ENCODE results near the gene RFXAP. TPM values are rescaled to one million over a fixed set of nuclear protein-coding genes. Genes with fewer than 3 reads are reported as not detected.

RFXAP gene
- total RNA-seq, 8 experiments from 2014 or later = 3.4 to 7.0 (median 5.4) TPM

GRCh38 chr13:36850790-36851438 lies 31.9 kb downstream of the RFXAP start:
- H3K4me3 ChIP-seq = no peak overlapping the region
- in situ Hi-C loops (cut with MboI; ENCODE audit: low pct_unique_long_range_greater_than_20kb in 2 of 9, low sequenced_read_pairs in 9 of 9, unreplicated experiment in 9 of 9) = loop anchor here in 3 of 9 experiments (25.0 kb wide), 2 partner anchors 111 to 136 kb away; partner anchors contain the start of gene ALG5 (in 2 of the 3)
- 70 to 87% (median 76%) methylated on average over 2 to 11 of the region's 13 CpGs; no CpG with 5 or more reads in 1 of the 10 experiments for WGBS, 10 experiments
- ATAC-seq (replicated peaks in 6 of 8) = peak in 1 of 8 experiments; percentile 30
- H3K4me1 ChIP-seq (replicated peaks in 1 of 2) = no peaks in the 10 kb centered on the region
- no peak overlapping the region for H3K27ac ChIP-seq

DNA sequence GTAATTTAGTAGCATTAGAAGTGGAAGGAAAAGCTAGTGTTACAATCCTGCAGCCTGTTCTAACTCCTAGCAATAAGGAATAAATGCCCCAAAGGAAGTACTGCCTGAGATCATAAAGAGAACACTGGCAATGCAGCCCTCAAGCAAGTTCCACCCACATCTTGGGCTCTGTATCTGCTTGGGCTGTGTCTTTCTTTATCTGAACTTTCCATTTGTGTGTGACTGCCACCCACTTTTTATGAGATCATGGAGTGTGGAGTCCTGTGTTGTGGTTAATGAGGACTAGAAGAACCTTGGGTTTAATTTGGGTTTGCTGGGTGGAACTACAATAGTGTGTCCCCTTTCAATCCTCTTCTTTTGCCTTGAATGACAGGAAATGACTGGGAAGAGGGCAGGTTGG lies 38.2 kb downstream of the RFXAP start:
- peak in 2 of 8 experiments; percentile 41 to 59 for ATAC-seq (replicated peaks in 6 of 8)
- no peak overlapping the region for H3K4me3 ChIP-seq
- no peaks in the 10 kb centered on the region for H3K4me1 ChIP-seq (replicated peaks in 1 of 2)
- in situ Hi-C loops (cut with MboI; ENCODE audit: low pct_unique_long_range_greater_than_20kb in 2 of 9, low sequenced_read_pairs in 9 of 9, unreplicated experiment in 9 of 9) = loop anchor here in 3 of 9 experiments (25.0 kb wide), 2 partner anchors 105 to 130 kb away; partner anchors contain the start of gene ALG5 (in 2 of the 3)
- no peak overlapping the region for H3K27ac ChIP-seq

GRCh38 chr13:36858290-36858689 lies 39.3 kb downstream of the RFXAP start:
- in situ Hi-C loops (cut with MboI; ENCODE audit: low pct_unique_long_range_greater_than_20kb in 2 of 9, low sequenced_read_pairs in 9 of 9, unreplicated experiment in 9 of 9) = loop anchor here in 3 of 9 experiments (25.0 kb wide), 2 partner anchors 104 to 129 kb away; partner anchors contain the start of gene ALG5 (in 2 of the 3)
- Histone ChIP-seq H3K4me1 (replicated peaks in 1 of 2) (no peaks in the 10 kb centered on the region), H3K4me3 (no peak overlapping the region), H3K27ac (no peak overlapping the region)
- ATAC-seq (replicated peaks in 6 of 8) = peak in 6 of 8 experiments; percentile 44 to 90 (median 60)
- 33 to 100% (median 53%) methylated on average over 1 to 3 of the region's 3 CpGs; no CpG with 5 or more reads in 2 of the 10 experiments for WGBS, 10 experiments

DNA sequence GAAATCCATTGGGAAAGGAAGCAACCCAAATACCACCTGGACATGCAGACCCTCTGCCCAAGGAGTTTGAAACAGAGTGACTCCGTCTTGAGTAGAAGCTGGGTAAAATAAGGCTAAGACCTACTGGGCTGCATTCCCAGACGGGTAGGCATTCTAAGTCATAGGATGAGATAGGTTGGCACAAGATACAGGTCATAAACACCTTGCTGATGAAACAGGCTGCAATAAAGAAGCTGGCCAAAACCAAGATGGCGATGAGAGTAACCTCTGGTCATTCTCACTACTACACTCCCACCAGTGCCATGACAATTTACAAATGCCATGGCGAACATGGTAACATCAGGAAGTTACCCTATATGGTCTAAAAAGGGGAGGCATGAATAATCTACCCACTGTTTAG lies 40.2 kb downstream of the RFXAP start:
- WGBS, 10 experiments = 75 to 100% (median 83%) methylated on average over 1 to 4 of the region's 4 CpGs; no CpG with 5 or more reads in 5 of the 10 experiments
- ATAC-seq (replicated peaks in 6 of 8) = no peak
- Histone ChIP-seq H3K4me3 (no peak overlapping the region), H3K4me1 (replicated peaks in 1 of 2) (no peaks in the 10 kb centered on the region), H3K27ac (no peak overlapping the region)
- in situ Hi-C loops (cut with MboI; ENCODE audit: low pct_unique_long_range_greater_than_20kb in 2 of 9, low sequenced_read_pairs in 9 of 9, unreplicated experiment in 9 of 9) = loop anchor here in 3 of 9 experiments (25.0 kb wide), 2 partner anchors 103 to 128 kb away; partner anchors contain the start of gene ALG5 (in 2 of the 3)

- WGBS, 10 experiments = 26 to 91% (median 74%) methylated on average over 1 to 6 of the region's 6 CpGs; no CpG with 5 or more reads in 1 of the 10 experiments
- Histone ChIP-seq H3K27ac (no peak overlapping the region), H3K4me1 (replicated peaks in 1 of 2) (no peaks in the 10 kb centered on the region), H3K4me3 (no peak overlapping the region)
- ATAC-seq (replicated peaks in 6 of 8) = peak in 3 of 8 experiments; percentile 16 to 86 (median 84)
- in situ Hi-C loops (cut with MboI; ENCODE audit: low pct_unique_long_range_greater_than_20kb in 2 of 9, low sequenced_read_pairs in 9 of 9, unreplicated experiment in 9 of 9) = loop anchor here in 3 of 9 experiments (25.0 kb wide), 2 partner anchors 100 to 125 kb away; partner anchors contain the start of gene ALG5 (in 2 of the 3)
These were observed 43.1 kb downstream of the RFXAP start for GRCh38 chr13:36862002-36862685.

- no peaks in the 10 kb centered on the region for H3K4me1 ChIP-seq (replicated peaks in 1 of 2)
- WGBS, 10 experiments = 55 to 100% (median 94%) methylated on average over 1 to 7 of the region's 7 CpGs
- H3K27ac ChIP-seq = no peak overlapping the region
- in situ Hi-C loops (cut with MboI; ENCODE audit: low pct_unique_long_range_greater_than_20kb in 2 of 9, low sequenced_read_pairs in 9 of 9, unreplicated experiment in 9 of 9) = loop anchor here in 3 of 9 experiments (25.0 kb wide), 2 partner anchors 100 to 125 kb away; partner anchors contain the start of gene ALG5 (in 2 of the 3)
- no peak overlapping the region for H3K4me3 ChIP-seq
- no peak for ATAC-seq (replicated peaks in 6 of 8)
These were observed 43.7 kb downstream of the RFXAP start for GRCh38 chr13:36862722-36863121.

DNA sequence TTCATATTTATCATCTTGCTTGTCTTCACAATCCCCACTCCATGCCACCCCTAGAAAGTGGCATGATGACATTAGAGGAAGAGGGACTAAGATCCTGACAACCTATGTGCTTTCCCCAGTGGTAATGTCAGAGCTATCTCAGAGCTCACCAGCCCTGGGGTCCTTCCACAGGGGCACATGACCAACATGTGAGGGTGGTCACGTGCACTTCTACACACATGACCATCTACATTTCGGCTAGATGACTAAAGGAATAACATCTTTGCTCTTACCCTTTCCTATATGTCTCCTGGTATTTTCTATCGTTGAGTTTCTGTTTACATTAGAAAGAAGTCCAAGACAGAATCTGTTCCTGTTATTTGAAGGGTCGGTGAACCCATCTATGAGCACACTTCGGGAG lies 46.2 kb downstream of the RFXAP start:
- 77 to 96% (median 88%) methylated on average over 3 to 5 of the region's 5 CpGs; no CpG with 5 or more reads in 4 of the 10 experiments for WGBS, 10 experiments
- ATAC-seq (replicated peaks in 6 of 8) = no peak
- Histone ChIP-seq H3K27ac (no peak overlapping the region), H3K4me1 (replicated peaks in 1 of 2) (no peaks in the 10 kb centered on the region), H3K4me3 (no peak overlapping the region)
- in situ Hi-C loops (cut with MboI; ENCODE audit: low pct_unique_long_range_greater_than_20kb in 2 of 9, low sequenced_read_pairs in 9 of 9, unreplicated experiment in 9 of 9) = loop anchor here in 3 of 9 experiments (25.0 kb wide), 2 partner anchors 97 to 122 kb away; partner anchors contain the start of gene ALG5 (in 2 of the 3)

DNA sequence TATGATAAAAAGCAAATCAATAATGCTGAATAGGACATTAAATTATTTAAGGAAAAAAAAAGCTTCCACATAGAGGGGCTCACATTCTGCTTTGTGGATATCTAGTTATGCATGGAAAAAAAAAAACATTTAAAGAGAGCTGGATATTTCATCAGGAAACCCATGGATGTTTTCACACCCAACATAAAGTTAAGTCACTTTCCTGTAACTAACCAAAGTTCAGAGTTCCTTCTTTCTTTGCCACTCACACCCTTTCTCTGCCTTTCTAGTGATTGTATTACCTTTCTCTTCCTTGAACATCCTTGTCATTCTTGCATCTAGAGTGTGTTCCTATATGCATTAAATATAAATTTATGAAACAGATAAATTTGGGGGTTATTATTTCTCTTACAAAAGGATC lies 47.2 kb downstream of the RFXAP start:
- no peak for ATAC-seq (replicated peaks in 6 of 8)
- Histone ChIP-seq H3K4me3 (no peak overlapping the region), H3K4me1 (replicated peaks in 1 of 2) (no peaks in the 10 kb centered on the region), H3K27ac (no peak overlapping the region)
- in situ Hi-C loops (cut with MboI; ENCODE audit: low pct_unique_long_range_greater_than_20kb in 2 of 9, low sequenced_read_pairs in 9 of 9, unreplicated experiment in 9 of 9) = loop anchor here in 3 of 9 experiments (25.0 kb wide), 2 partner anchors 96 to 121 kb away; partner anchors contain the start of gene ALG5 (in 2 of the 3)

GRCh38 chr13:36870050-36870692 lies 51.1 kb downstream of the RFXAP start:
- in situ Hi-C loops (cut with MboI; ENCODE audit: low pct_unique_long_range_greater_than_20kb in 2 of 9, low sequenced_read_pairs in 9 of 9, unreplicated experiment in 9 of 9) = loop anchor here in 3 of 9 experiments (25.0 kb wide), 2 partner anchors 92 to 117 kb away; partner anchors contain the start of gene ALG5 (in 2 of the 3)
- 67% methylated on average over 1 of the region's 1 CpG; no CpG with 5 or more reads in 8 of the 10 experiments for WGBS, 10 experiments
- H3K27ac ChIP-seq = no peak overlapping the region
- H3K4me1 ChIP-seq (replicated peaks in 1 of 2) = no peaks in the 10 kb centered on the region
- no peak overlapping the region for H3K4me3 ChIP-seq
- ATAC-seq (replicated peaks in 6 of 8) = no peak

GRCh38 chr13:36872621-36873020 lies 53.6 kb downstream of the RFXAP start:
- WGBS, 10 experiments = 60 to 93% (median 76%) methylated on average over 3 to 9 of the region's 10 CpGs; no CpG with 5 or more reads in 3 of the 10 experiments

DNA sequence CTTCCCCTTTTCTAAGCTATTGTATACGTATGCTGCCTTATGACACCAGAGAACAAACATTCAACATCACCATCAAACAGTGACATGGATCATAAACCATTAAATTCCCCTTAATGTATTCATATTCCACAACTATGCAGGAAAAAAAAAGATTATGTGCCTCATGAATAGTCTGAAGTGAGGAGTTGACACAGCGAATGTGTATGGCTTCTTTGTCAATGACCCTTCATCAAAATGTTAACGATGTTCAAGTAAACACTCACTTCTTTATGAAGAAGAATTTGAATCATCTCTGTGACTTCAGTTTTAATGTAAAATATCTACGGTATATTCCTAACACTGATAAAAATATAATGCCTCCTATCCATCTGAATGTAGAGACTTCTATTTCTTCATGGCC lies 56.4 kb downstream of the RFXAP start:
- WGBS, 10 experiments = 51 to 100% (median 96%) methylated on average over 1 to 4 of the region's 4 CpGs
- H3K27ac ChIP-seq = no peak overlapping the region
- H3K4me1 ChIP-seq (replicated peaks in 1 of 2) = no peaks in the 10 kb centered on the region
- H3K4me3 ChIP-seq = no peak overlapping the region
- ATAC-seq (replicated peaks in 6 of 8) = peak in 1 of 8 experiments; percentile 88
- in situ Hi-C loops (cut with MboI; ENCODE audit: low pct_unique_long_range_greater_than_20kb in 2 of 9, low sequenced_read_pairs in 9 of 9, unreplicated experiment in 9 of 9) = no loop called here

More at GRCh38 chr13:36872621-36873020, 53.6 kb downstream of the RFXAP start:
- Histone ChIP-seq H3K27ac (no peak overlapping the region), H3K4me3 (no peak overlapping the region), H3K4me1 (replicated peaks in 1 of 2) (no peaks in the 10 kb centered on the region)
- in situ Hi-C loops (cut with MboI; ENCODE audit: low pct_unique_long_range_greater_than_20kb in 2 of 9, low sequenced_read_pairs in 9 of 9, unreplicated experiment in 9 of 9) = loop anchor here in 3 of 9 experiments (25.0 kb wide), 2 partner anchors 90 to 115 kb away; partner anchors contain the start of gene ALG5 (in 2 of the 3)
- ATAC-seq (replicated peaks in 6 of 8) = peak in 1 of 8 experiments; percentile 21

- ATAC-seq (replicated peaks in 6 of 8) = no peak
- in situ Hi-C loops (cut with MboI; ENCODE audit: low pct_unique_long_range_greater_than_20kb in 2 of 9, low sequenced_read_pairs in 9 of 9, unreplicated experiment in 9 of 9) = no loop called here
- H3K4me3 ChIP-seq = no peak overlapping the region
- 40 to 100% (median 85%) methylated on average over 1 to 4 of the region's 4 CpGs; no CpG with 5 or more reads in 2 of the 10 experiments for WGBS, 10 experiments
- no peak overlapping the region for H3K27ac ChIP-seq
- H3K4me1 ChIP-seq (replicated peaks in 1 of 2) = no peaks in the 10 kb centered on the region
These were observed 56.9 kb downstream of the RFXAP start for GRCh38 chr13:36875961-36876360.
